Activated CD4-positive, alpha-beta T cell treated with anti-CD3 and anti-CD28 coated beads, Interleukin-2, amount 50 U/mL, for 1 hour (primary cell): ENCODE data around the gene GNG3.
"Not testable (repeated sequence)": the region's sequence is repeated elsewhere in the genome, so short reads cannot be mapped to it uniquely, and the experiment has no call there.

Experiments used
- DNase-seq: peaks from one replicate; pipeline ENCODE4 v3.0.0-alpha.2; 2020

The GNG3 gene

DNA sequence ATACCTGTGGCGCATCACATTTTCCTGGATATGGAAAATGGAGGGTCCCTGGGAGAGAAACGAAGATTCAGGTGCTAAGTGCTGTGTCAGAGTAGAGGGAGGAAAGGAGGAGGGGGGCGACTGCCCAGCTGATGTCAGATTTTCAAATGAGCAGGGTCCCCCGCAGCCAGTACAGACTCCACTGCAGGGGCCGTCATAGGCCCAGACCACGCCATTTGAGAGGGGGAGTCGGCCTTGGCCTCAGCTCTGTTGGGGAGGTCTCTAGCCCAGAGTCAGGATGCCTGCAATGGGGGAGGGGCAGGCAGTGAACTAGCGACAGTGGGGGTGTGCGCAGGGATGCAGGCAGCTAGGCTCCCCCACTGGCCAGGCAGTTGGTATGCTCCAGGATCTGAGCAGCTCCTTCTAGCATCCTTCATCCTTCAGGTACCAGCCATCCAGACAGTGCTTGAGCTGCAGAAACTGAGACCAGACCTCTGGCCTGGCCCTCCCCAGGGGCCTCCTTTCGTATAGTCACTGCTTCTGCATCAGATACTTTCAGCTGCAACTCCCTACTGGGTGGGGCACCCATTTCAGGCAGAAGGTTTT is at the start of gene GNG3, which contains the start of gene BSCL2:
Gene GNG3 (plus strand): TSS at position 400 of the 585 bp plus-strand sequence. CDS start 620 bp downstream, outside the sequence.
Gene BSCL2 (minus strand): TSS at position 148 of the 585 bp plus-strand sequence. CDS start 229 bp downstream, outside the sequence.
- DNase-seq = no peak

- DNase-seq = peak; percentile 46
Observed at GRCh38 chr11:62664405-62665074, 42.9 kb upstream of the GNG3 start.

DNA sequence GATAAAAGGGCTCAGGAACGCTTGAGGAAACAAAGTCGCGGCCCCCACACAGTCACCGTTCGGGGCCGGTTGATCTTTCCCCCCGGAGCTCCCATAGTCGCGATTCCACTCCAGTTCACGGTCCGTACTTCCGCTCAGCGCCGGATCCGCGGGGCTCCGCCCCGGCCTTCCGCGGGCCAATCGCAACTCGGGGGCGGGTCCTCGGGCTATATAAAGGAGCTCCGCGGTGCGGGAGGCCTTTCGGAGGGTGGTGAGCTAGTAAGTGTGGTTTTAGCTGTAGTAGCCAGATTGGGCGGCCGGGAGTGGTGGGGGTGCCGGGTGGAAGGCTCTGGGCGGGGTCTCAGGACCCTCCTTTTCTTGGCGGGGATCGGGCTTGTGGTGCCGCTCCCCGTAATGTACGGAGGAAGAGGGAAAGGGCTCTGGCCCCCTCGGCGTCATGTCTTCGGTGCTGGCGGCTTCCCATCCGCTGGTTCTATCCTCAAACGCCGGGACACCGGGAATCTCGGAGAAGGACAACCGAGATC is 42.3 kb upstream of the GNG3 start, which contains the start of the genes C11orf98 and CSKMT:
Gene C11orf98 (minus strand): TSS at position 136 of the 524 bp plus-strand sequence. CDS start 41 bp downstream, at position 95.
Gene CSKMT (plus strand): TSS at position 238 of the 524 bp plus-strand sequence. CDS start 568 bp downstream, outside the sequence.
- DNase-seq = peak; percentile 95

DNA sequence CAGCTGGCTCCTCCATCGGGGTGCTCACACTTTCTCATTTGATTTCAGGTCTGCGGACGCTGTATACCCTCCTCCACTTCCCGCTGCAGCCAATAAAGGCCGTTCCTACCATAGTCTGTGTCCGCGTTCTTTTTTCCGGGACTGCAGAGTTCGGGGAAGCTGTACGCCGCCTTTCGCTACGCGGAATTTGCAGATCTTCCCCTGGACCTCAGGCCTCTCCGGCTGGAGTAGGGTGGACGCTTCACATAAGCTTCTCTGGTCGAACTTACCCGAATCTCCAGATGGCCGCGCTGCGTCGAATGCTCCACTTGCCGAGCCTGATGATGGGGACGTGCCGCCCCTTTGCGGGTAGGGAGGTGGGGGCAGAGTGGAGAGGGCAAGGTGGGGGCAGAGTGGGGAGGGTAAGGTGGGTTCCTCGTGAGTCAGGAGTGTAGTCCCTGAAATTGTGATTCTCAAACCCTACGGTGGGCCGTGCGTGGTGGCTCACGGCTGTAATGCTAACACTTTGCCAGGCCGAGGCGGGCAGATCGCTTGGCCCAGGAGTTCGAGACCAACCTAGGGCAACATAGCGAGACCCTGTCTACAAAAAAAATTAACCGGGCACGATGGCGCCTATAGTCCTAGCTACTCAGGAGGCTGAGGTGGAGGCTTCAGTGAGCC is 41.7 kb upstream of the GNG3 start:
- peak; percentile 57 for DNase-seq

DNA sequence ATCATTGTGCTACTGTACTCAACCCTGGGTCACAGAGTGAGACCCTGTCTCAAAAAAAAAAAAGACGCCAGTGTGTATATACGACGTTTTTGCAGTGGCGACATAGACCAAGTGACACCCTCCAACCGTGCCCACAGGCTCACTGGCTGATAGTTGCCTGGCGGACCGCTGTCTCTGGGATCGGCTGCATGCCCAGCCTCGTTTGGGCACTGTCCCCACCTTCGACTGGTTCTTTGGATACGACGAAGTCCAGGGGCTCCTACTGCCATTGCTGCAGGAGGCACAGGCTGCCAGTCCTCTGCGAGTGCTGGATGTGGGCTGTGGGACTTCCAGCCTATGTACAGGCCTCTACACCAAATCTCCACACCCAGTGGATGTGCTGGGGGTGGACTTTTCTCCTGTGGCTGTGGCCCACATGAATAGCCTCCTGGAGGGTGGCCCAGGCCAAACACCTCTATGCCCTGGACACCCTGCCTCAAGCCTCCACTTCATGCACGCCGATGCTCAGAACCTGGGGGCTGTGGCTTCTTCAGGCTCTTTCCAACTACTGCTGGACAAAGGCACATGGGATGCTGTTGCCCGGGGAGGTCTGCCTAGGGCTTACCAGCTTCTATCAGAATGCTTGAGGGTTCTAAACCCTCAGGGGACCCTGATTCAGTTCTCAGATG is 41.1 kb upstream of the GNG3 start:
- no peak for DNase-seq

DNA sequence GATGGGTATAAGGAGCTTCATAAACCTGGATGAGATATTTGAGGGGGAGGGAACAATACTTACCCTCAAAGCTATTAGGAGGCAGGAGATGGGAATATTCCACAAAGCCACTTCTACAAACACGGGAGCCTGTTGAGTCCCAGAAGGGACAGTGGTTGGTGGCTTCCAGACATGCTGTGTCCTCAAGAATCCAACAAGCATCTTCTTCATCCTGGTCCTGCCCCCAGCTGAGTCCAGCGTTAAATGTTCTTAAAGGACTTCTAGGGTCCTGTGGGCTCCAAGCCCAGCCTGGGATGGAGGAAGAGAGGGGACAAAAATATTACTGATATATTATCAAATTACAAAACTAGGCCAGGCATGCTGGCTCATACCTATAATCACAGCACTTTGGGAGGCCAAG is 40.0 kb upstream of the GNG3 start:
- DNase-seq = no peak

DNA sequence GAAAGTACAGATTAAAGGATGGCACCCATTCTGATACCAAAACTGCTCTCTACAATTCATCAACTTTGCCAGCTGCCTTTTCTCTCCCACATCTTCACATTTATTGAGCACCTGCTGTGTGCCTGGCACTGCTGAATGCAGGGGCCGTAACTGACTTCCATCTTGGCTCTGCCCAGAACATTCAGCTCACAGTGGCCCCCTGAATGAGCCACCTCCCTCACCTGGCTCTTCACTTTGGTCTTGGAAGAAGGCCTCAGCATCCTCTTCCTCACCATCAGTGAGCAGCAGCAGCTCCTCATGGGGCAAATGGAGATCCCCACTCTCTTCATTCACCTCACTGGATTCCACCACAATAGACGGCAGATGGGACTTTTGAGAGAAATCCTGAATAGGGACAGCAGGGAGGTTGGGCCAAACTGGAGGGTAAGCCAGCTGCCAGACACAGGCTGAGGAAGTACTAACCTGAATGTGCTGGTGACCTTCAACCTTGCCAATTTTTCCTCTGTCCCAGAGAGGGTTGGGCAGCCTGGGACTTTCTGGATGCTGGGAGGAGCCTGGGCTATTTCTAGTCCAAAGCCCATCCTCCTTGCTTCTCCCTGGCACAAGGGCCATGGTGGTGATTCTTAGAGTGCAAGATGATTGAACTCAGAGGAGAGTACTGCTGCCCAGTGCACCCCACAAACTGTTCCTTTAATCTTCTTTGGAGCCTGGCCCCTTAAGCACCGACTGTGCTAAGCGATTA is 37.9 kb upstream of the GNG3 start:
- no peak for DNase-seq

DNA sequence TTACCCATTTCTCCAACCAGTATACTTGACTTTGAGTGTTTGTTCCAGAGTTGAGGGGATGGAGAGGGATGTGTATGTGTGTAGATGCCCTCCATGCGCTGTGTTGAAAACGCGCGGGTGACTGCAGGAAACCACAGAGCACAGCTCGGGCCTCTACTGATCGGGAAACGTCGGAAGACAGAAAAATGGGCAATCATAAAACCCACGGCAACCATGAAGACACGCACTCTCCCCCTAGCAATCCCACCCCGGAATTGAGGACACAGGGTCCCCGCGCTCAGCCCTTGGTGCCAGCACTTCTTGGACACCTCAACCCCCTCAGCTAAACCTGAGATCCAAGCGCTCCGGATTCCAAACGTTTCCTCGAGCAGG is 36.3 kb upstream of the GNG3 start:
- no peak for DNase-seq

- peak; percentile 65 for DNase-seq
Observed at GRCh38 chr11:62671608-62672389, 35.7 kb upstream of the GNG3 start, which contains the start of the genes LBHD1 and UQCC3. Gene LBHD1, minus strand, starts transcription at chr11:62672267. Its CDS starts 2,236 bp downstream, at chr11:62670031. Gene UQCC3, plus strand, starts transcription at chr11:62671673. Its CDS starts 73 bp downstream, at chr11:62671746.

GRCh38 chr11:62673196-62673525 is 34.3 kb upstream of the GNG3 start:
- no peak for DNase-seq

GRCh38 chr11:62675415-62675814 is 32.1 kb upstream of the GNG3 start:
- DNase-seq = not testable (repeated sequence)

DNA sequence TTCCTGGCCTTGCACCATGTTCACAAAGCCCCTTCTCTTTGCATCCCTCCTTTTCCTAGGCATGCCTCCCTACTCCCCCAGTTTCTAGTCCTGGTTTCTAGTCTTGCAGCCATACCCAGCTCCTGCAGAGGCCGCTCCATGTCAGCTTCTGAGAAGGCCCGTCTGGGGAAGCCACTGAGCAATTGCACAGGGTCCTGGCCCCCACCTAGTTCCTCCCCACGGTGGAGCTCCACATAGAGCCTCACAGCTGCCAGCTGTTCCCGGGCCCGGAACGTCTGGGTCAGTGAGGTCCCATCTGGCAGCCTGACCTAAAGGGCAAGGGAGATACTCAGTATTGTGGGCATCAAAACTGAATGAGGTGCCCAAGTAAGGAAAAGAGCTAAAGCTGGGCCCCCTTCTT is 30.8 kb upstream of the GNG3 start:
- no peak for DNase-seq

DNA sequence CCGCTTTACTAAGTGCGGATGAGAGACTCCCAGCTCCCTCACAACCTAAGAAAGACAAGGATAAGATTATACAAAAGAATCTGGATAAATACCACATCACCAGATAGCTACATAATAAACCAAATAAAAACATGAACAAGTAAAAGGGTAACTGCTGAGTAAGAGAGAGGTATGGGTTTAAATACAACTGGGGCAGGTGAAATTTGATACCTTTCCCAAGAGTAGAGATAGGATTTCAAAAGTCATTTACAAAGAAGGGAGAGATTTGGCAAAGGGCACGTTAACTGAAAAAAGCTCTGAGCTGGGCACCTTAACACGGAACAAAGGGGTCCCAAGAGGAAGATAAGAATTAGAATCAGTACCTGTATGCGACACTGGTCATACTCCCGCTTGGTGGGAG is 30.3 kb upstream of the GNG3 start:
- DNase-seq = no peak

DNA sequence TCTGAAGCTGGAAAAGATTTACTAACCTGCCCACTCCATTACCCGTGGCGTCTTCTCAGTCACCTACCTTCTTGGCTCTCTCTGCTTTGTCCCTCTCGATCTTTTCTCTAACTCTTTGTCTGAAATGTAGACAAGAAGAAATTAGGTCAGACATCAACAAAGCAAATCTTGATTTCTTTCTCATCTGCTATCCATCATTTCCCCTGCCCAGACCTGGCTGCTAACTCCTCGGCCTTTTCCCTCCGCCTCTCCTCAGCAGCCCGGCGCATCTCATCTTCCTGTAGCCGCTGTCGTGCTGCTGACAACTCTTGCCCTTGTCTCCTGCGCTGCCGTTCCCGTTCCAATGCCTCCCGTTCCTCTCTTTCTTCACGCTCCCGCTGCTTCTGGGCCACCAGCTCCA is 29.8 kb upstream of the GNG3 start:
- DNase-seq = no peak

DNA sequence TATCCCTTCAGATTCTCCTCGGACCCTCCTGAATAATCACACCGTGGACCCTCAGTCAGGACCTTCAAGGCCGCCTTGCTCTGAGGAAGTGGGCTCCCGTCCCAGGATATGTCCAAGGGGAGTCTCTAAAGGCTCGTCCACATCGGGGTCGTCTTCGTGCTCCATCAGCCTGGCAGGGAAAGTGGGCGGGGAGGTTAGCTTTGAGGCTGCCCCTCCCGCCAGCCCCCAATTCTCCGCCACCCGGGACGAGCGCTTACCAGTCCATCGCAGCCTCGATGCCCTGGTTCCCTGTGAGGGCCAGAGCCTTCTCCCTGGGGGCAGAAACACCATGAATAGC is 29.1 kb upstream of the GNG3 start:
- DNase-seq = no peak

GRCh38 chr11:62678770-62679696 is 28.4 kb upstream of the GNG3 start, which contains the start of gene UBXN1:
Gene UBXN1, minus strand, starts transcription at chr11:62679073. Its CDS starts 150 bp downstream, at chr11:62678923.
- peak; percentile 75 for DNase-seq

- DNase-seq = peak; percentile 26
Observed at GRCh38 chr11:62680825-62681240, 26.6 kb upstream of the GNG3 start.

- DNase-seq = no peak
Observed at GRCh38 chr11:62682518-62682917, 25.0 kb upstream of the GNG3 start.

DNA sequence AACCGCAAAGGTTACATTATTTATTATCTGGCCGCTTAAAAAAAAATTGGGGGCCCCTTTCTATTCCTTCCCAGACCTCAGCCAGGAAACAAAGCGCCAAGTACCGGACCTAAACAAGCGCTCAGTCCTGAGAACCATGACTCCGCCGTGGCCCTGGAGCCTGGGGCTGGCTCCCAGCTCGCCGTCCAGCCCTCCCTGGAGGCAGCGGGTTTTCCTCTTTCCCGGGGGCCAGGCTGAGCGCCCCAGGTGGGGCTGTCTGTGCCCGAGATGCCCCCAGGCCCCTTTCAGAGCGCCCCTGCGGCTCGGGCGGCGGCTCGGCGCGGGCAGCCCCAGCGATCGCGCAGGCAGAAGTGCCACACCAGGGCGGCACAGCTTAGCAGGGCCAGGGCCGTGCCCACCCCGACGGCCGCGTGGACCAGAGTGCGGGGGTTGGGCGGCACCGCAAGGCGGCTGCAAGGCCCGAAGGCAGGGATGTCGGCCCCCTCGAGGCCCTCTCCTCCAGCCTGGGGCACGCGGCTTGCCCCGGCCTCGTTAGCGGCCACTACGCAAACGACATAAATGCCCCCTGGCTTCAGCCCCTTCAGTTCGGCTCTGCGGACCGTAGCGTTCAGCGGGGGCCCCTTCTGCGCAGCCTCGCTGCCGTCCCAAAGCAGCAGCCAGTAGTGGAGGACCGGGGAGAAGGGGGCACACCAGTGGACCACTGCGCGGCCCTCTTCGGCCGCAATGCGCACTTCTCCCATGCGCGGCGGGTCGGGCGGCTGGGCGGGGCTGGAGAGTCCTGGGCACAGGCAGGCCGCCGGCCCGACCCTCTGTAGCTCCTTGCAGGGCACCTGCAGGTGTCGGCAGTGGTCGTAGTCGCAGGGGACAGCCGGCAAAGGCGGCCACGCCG is 19.7 kb upstream of the GNG3 start:
- no peak for DNase-seq
